ENCODE measurements around the gene NRP1.

DNA sequence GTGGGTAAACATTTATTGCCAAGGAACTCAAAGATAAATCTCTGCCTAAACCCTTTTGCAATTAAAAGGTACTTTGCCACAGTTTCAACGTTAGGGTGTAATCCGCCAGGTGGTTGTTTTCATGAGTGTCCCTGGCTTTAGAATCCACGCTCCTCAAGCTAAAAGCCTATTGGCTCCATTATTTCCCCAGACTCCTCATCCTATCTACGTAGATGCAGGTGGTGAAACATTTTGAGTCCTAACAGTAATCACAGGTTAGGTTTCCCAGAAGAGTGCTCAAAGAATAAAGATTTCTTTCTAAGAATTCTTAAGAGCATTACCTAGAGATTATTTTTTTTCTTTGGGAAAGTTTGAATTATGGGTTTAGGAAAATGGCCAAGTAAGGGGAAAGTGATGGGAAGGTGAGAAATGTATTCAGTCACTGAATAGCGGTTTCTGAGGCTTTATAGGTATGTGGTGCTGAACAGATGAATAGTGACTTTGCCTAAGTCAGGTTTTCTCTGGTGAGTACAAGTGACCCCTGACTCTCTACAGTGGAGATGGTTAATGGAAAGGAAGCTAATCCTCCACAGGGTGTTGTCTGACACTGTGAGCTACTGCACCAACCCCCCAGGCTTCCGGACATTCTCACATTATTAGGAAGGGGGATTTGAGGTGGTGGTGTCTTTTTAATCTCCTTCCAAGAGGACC, 60.2 kb downstream of the NRP1 start:
- TF ChIP-seq POLR2A (IDR thresholded peaks at IDR 0.05; ENCODE audit: control extremely low read depth in 1 of 2, low read depth in 2 of 2, low read length in 2 of 2) (no peak), CEBPB (IDR thresholded peaks at IDR 0.05; ENCODE audit: low read depth, low read length) (no peak), CHD1 (IDR thresholded peaks at IDR 0.05; ENCODE audit: low read depth, low read length) (no peak), POLR2AphosphoS5 (IDR thresholded peaks at IDR 0.05; ENCODE audit: low read depth, low read length) (no peak), SIN3A (conservative IDR thresholded peaks at IDR 0.05 in 1 of 2, IDR thresholded peaks at IDR 0.05 in 1 of 2; ENCODE audit: low read depth in 1 of 2, low read length in 2 of 2) (no peak)
- TF ChIP-seq, protein P1, sequence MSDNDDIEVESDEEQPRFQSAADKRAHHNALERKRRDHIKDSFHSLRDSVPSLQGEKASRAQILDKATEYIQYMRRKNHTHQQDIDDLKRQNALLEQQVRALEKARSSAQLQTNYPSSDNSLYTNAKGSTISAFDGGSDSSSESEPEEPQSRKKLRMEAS (IDR thresholded peaks at IDR 0.05) = no peak
- TF ChIP-seq, protein P2, sequence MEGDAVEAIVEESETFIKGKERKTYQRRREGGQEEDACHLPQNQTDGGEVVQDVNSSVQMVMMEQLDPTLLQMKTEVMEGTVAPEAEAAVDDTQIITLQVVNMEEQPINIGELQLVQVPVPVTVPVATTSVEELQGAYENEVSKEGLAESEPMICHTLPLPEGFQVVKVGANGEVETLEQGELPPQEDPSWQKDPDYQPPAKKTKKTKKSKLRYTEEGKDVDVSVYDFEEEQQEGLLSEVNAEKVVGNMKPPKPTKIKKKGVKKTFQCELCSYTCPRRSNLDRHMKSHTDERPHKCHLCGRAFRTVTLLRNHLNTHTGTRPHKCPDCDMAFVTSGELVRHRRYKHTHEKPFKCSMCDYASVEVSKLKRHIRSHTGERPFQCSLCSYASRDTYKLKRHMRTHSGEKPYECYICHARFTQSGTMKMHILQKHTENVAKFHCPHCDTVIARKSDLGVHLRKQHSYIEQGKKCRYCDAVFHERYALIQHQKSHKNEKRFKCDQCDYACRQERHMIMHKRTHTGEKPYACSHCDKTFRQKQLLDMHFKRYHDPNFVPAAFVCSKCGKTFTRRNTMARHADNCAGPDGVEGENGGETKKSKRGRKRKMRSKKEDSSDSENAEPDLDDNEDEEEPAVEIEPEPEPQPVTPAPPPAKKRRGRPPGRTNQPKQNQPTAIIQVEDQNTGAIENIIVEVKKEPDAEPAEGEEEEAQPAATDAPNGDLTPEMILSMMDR (IDR thresholded peaks at IDR 0.05; ENCODE audit: control extremely low read depth in 1 of 3, insufficient read depth in 1 of 3, low read depth in 1 of 3, low read length in 3 of 3) = no peak
